Liver (tissue), 3 donors: Measurements from ENCODE around the gene TVP23A.

ENCODE experiments used
- FOXA2 ChIP-seq: IDR thresholded peaks from 2 replicates; pipeline ENCODE4 v1.6.1; 2016; ENCODE audit warnings: antibody characterized with exemption
- RAD21 ChIP-seq, 2 donors: IDR thresholded peaks; 2 replicates each; pipeline ENCODE4 v1.6.1; 2016; ENCODE audit warnings: antibody characterized with exemption in 2 of 2, mild to moderate bottlenecking in 2 of 2
- RXRA ChIP-seq, 2 donors: IDR thresholded peaks; 2 replicates each; pipeline ENCODE4 v1.6.1; 2017 to 2018; ENCODE audit warnings: antibody characterized with exemption in 2 of 2, mild to moderate bottlenecking in 1 of 2
- TF ChIP-seq, protein P1 (sequence below): IDR thresholded peaks from 2 replicates; pipeline ENCODE4 v1.6.1; 2016; ENCODE audit warnings: antibody characterized with exemption
- TF ChIP-seq, protein P2 (sequence below): IDR thresholded peaks from 2 replicates; pipeline ENCODE4 v1.6.1; 2016; ENCODE audit warnings: antibody characterized with exemption
- TF ChIP-seq, protein P3 (sequence below): fragments of 150-350 bp; IDR thresholded peaks from 2 replicates; pipeline ENCODE4 v1.5.1; 2017; ENCODE audit warnings: improper control_type of control experiment, low read depth, low read length; ENCODE audit not compliant: missing input control
- donor health status: healthy.
- donor health status: healthy.

DNA sequence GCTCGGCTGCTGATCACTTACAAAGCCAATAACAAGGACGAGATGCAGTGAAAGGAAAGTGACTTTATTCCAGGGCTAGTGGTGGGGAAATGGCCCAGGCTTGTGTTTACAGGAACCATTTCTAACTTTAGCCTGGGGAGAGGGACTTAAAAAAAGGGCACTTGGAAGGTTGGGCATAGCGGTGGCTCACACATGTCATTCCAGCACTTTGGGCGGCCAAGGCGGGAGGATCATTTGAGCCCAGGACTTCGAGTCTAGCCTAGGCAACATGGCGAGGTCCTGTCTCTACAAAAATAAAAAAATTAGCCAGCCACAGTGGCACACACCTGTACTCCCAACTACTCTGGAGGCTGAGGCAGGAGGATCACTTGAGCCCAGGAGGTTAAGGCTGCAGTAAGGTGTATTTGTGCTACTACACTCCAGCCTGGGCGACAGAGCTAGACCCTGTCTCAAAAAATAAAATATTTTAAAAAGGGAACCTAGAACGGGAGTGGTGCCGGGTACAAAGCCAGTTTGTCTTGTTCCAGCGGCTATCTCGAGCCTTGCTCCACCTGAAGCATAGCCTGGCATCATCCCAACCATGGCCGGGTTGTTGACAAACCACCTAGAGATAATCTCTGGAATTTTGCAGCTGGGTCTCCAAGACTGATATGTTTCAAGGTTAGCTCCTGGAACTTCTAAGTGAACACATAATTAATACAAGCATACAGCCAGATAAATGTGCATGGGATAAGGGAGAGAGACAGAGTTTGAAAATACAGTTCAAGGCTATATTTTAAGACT, 5.7 kb upstream of the TVP23A start:
- TF ChIP-seq RXRA (IDR thresholded peaks at IDR 0.05) (no peak), FOXA2 (no peak), RAD21 (IDR thresholded peaks at IDR 0.05) (no peak)
- TF ChIP-seq, protein P1, sequence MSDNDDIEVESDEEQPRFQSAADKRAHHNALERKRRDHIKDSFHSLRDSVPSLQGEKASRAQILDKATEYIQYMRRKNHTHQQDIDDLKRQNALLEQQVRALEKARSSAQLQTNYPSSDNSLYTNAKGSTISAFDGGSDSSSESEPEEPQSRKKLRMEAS: no peak
- TF ChIP-seq, protein P2, sequence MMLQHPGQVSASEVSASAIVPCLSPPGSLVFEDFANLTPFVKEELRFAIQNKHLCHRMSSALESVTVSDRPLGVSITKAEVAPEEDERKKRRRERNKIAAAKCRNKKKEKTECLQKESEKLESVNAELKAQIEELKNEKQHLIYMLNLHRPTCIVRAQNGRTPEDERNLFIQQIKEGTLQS: no peak
- TF ChIP-seq, protein P3, sequence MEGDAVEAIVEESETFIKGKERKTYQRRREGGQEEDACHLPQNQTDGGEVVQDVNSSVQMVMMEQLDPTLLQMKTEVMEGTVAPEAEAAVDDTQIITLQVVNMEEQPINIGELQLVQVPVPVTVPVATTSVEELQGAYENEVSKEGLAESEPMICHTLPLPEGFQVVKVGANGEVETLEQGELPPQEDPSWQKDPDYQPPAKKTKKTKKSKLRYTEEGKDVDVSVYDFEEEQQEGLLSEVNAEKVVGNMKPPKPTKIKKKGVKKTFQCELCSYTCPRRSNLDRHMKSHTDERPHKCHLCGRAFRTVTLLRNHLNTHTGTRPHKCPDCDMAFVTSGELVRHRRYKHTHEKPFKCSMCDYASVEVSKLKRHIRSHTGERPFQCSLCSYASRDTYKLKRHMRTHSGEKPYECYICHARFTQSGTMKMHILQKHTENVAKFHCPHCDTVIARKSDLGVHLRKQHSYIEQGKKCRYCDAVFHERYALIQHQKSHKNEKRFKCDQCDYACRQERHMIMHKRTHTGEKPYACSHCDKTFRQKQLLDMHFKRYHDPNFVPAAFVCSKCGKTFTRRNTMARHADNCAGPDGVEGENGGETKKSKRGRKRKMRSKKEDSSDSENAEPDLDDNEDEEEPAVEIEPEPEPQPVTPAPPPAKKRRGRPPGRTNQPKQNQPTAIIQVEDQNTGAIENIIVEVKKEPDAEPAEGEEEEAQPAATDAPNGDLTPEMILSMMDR: no peak
